Measurements from ENCODE around the gene CNOT9. TPM values are rescaled to one million over a fixed set of nuclear protein-coding genes. Genes with fewer than 3 reads are reported as not detected.

The CNOT9 gene
- total and polyA plus RNA-seq, 12 donors, result 20.4 to 58.5 (median 38.5) TPM

- DNase-seq, result no peak
- Histone ChIP-seq H3K27me3 (no peaks in the 10 kb centered on the region), H3K36me3 (replicated peaks in 1 of 2) (no peaks in the 10 kb centered on the region), H3K4me3 (no peak overlapping the region), H3K9me3 (replicated peaks in 1 of 3) (no peaks in the 10 kb centered on the region), H3K4me1 (replicated peaks in 1 of 2) (no peaks in the 10 kb centered on the region), H3K27ac (no peak overlapping the region)
- TF ChIP-seq CTCF (IDR thresholded peaks at IDR 0.05) (no peak), POLR2A (IDR thresholded peaks at IDR 0.05) (no peak)
- 86 to 91% (median 89%) methylated on average over 6 to 9 of the region's 9 CpGs for WGBS, 4 donors
- intact Hi-C loops (cut with DNase I), result no loop called here
Observed at GRCh38 chr2:218618102-218618860, 49.6 kb downstream of the CNOT9 start.

- no peaks in the 10 kb centered on the region for H3K4me1 ChIP-seq (replicated peaks in 1 of 2)
- H3K27ac ChIP-seq, result no peak overlapping the region
- no peaks in the 10 kb centered on the region for H3K9me3 ChIP-seq (replicated peaks in 1 of 3)
- DNase-seq, result no peak
- TF ChIP-seq POLR2A (IDR thresholded peaks at IDR 0.05) (no peak), CTCF (IDR thresholded peaks at IDR 0.05) (no peak)
- 77 to 96% (median 80%) methylated on average over 3 to 7 of the region's 7 CpGs for WGBS, 4 donors
- H3K4me3 ChIP-seq, result no peak overlapping the region
- H3K27me3 ChIP-seq, result no peaks in the 10 kb centered on the region
- intact Hi-C loops (cut with DNase I), result no loop called here
- no peaks in the 10 kb centered on the region for H3K36me3 ChIP-seq (replicated peaks in 1 of 2)
Observed at GRCh38 chr2:218621007-218621406, 52.4 kb downstream of the CNOT9 start.

GRCh38 chr2:218622606-218623365, 54.1 kb downstream of the CNOT9 start:
- Histone ChIP-seq H3K36me3 (replicated peaks in 1 of 2) (no peaks in the 10 kb centered on the region), H3K27me3 (no peaks in the 10 kb centered on the region), H3K4me1 (replicated peaks in 1 of 2) (no peaks in the 10 kb centered on the region), H3K4me3 (no peak overlapping the region), H3K27ac (no peak overlapping the region), H3K9me3 (replicated peaks in 1 of 3) (no peaks in the 10 kb centered on the region)
- no peak for DNase-seq
- 59 to 65% (median 61%) methylated on average over 7 of the region's 7 CpGs for WGBS, 4 donors
- no peak for TF ChIP-seq CTCF (IDR thresholded peaks at IDR 0.05)
- no peak for TF ChIP-seq POLR2A (IDR thresholded peaks at IDR 0.05)
- intact Hi-C loops (cut with DNase I), result no loop called here

- H3K27me3 ChIP-seq, result no peaks in the 10 kb centered on the region
- H3K27ac ChIP-seq, result no peak overlapping the region
- intact Hi-C loops (cut with DNase I), result no loop called here
- DNase-seq, result no peak
- H3K4me3 ChIP-seq, result no peak overlapping the region
- 58 to 76% (median 69%) methylated on average over 3 of the region's 3 CpGs for WGBS, 4 donors
- no peaks in the 10 kb centered on the region for H3K4me1 ChIP-seq (replicated peaks in 1 of 2)
- TF ChIP-seq CTCF (IDR thresholded peaks at IDR 0.05) (no peak), POLR2A (IDR thresholded peaks at IDR 0.05) (no peak)
- no peaks in the 10 kb centered on the region for H3K36me3 ChIP-seq (replicated peaks in 1 of 2)
- H3K9me3 ChIP-seq (replicated peaks in 1 of 3), result no peaks in the 10 kb centered on the region
Observed at GRCh38 chr2:218623366-218623705, 54.7 kb downstream of the CNOT9 start.
